ENCODE data around the gene EHMT1.

EHMT1 gene

GRCh38 chr9:137786511-137786920, 167.7 kb downstream of the EHMT1 start:
- no peak for TF ChIP-seq CTCF (IDR thresholded peaks at IDR 0.05; ENCODE audit: low read depth, low read length)
- H3K4me3 ChIP-seq (ENCODE audit: low read depth, low read length), result no peak overlapping the region

DNA sequence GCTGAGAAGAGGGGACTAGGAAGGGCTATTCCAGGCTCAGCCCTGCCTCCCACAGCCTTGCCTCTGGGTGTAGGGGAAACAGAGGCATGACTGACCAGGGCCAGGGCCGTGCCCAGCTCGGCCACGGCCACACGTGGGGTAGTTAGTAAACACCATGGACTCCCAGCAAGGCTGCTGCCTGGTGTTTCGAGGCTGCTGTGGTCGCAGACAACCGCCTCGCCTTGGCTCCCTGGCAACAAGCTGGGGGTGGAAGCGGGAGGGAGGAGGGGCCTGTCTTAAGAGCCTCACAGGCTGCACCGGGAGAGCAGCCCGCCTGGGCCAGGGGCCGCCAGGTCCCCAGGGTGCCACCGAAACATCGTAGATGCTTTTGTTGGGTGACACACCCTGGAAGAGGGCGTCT, 168.6 kb downstream of the EHMT1 start:
- H3K4me3 ChIP-seq (ENCODE audit: low read depth, low read length), result no peak overlapping the region
- no peak for TF ChIP-seq CTCF (IDR thresholded peaks at IDR 0.05; ENCODE audit: low read depth, low read length)

GRCh38 chr9:137787786-137788505, 169.1 kb downstream of the EHMT1 start:
- H3K4me3 ChIP-seq (ENCODE audit: low read depth, low read length), result no peak overlapping the region
- TF ChIP-seq CTCF (IDR thresholded peaks at IDR 0.05; ENCODE audit: low read depth, low read length), result no peak

DNA sequence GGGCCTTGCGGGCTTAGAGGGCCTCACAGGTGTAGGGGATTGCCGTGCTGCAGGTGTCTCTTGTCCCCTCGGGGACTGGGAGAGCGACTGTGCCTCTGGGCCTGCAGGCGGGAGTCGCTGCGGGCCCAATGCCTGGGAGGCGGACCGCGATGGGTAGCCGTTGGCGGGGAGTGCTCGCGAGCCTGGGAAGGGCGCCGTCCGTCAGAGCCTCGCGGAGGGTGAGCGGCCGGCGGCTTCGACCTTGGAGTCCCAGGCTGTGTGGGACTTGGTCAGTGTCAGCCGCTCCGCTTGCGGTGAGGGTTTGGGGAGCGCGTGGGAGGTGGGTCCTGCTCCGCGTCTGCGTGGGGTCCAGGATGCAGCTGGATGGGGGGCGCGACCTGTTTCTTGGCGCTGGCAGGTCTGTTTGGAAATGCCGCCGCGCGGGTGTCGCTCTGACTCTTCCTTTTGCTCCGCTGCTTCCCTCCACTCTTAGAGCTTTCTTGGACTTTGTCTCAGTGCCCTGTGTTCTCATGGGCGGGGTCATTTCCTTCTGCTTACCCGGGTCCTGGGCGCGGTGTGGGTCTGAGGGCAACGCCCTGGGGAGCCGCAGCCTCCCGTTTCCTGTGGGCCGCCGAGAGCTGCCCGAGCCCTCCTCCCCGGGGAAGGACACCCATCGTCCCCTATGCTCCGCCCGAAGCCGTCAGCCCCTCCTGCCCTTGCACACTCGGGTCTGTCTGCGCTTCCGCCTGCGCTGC, 169.9 kb downstream of the EHMT1 start:
- TF ChIP-seq CTCF (IDR thresholded peaks at IDR 0.05; ENCODE audit: low read depth, low read length), result no peak
- no peak overlapping the region for H3K4me3 ChIP-seq (ENCODE audit: low read depth, low read length)

GRCh38 chr9:137789295-137789895, 170.6 kb downstream of the EHMT1 start:
- no peak overlapping the region for H3K4me3 ChIP-seq (ENCODE audit: low read depth, low read length)
- no peak for TF ChIP-seq CTCF (IDR thresholded peaks at IDR 0.05; ENCODE audit: low read depth, low read length)

- H3K4me3 ChIP-seq (ENCODE audit: low read depth, low read length), result no peak overlapping the region
- no peak for TF ChIP-seq CTCF (IDR thresholded peaks at IDR 0.05; ENCODE audit: low read depth, low read length)
These were observed 173.1 kb downstream of the EHMT1 start for GRCh38 chr9:137791947-137792346.
